DLD1 (cell line): ENCODE measurements around the gene CNPY1.
"Not testable (repeated sequence)": the region's sequence is repeated elsewhere in the genome, so short reads cannot be mapped to it uniquely, and the experiment has no call there.

Source experiments
- in situ Hi-C: cut with HindIII; loops from 2 replicates; pipeline ENCODE4 v1.10.0; 2017; ENCODE audit warnings: low sequenced_read_pairs

Gene CNPY1

DNA sequence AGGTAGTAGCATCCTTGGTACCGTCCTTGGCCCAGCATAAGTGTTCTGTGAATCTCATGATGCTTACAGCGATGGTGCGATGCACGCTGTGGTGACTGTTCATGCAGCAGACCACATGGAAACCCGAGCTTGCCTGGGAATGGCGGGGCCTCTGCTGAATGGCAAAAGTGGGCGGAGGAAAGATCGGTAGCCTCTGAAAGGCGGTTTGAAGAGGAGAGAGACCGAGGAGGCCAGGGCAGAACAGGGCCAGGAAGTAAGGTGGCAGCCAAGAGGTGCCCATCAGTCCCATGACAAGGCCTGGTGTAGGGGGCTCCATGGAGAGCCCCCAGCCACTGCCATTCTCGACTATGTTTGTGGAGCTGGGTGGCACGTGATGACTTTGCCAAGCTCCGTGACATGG is 33.2 kb upstream of the CNPY1 start:
- in situ Hi-C loops: no loop called here

GRCh38 chr7:155578016-155578415 is 31.7 kb upstream of the CNPY1 start:
- in situ Hi-C loops: no loop called here

DNA sequence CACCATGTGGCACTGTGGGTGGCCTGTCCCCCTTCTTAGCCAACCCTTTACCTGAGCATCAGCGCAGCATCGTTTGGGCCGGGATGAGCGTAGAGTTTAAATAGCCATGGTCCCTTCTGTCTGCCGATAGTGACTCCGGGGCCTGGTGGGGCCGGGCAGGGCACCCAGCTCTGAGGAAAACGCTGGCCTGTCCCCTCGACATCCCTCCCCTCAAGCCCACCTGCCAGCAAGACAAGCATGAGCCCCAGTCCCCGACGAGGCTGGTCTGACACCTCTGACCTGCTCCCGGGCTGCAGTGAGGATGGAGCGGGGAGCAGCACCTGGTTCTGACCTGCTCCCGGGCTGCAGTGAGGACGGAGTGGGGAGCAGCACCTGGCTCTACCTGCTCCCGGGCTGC is 31.1 kb upstream of the CNPY1 start:
- in situ Hi-C loops: no loop called here

DNA sequence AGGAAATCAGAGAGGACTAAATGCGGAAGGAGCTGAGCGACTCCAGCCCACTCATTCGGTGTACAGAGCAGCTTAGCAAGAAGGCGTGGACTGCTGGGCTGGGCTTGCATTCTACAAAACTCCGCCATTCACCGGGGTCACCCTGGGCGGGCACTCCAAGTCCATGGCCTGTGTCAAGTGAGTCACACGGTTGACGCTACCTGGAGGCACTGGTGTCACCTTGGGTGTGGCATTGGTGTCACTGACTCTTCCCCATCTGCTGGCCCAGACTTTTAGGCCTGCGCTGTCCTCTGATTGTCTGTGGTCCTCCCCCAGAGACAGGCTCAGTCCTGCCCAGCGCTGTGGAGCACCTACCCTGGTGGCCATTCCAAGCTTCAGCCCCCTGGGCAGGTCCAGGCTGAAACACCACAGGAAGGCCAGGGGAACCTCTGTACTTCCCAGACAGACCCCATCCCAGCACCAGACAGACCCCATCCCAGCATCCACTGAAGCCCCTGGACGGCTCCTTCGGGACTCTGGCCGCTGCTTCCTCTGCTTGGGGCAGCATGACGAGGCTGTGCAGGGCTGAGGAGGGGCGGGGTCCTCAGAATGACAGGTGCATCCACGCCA is 30.6 kb upstream of the CNPY1 start:
- in situ Hi-C loops: no loop called here

GRCh38 chr7:155576416-155576815 is 30.1 kb upstream of the CNPY1 start:
- in situ Hi-C loops: no loop called here

GRCh38 chr7:155574556-155575290 is 28.4 kb upstream of the CNPY1 start:
- in situ Hi-C loops: no loop called here

DNA sequence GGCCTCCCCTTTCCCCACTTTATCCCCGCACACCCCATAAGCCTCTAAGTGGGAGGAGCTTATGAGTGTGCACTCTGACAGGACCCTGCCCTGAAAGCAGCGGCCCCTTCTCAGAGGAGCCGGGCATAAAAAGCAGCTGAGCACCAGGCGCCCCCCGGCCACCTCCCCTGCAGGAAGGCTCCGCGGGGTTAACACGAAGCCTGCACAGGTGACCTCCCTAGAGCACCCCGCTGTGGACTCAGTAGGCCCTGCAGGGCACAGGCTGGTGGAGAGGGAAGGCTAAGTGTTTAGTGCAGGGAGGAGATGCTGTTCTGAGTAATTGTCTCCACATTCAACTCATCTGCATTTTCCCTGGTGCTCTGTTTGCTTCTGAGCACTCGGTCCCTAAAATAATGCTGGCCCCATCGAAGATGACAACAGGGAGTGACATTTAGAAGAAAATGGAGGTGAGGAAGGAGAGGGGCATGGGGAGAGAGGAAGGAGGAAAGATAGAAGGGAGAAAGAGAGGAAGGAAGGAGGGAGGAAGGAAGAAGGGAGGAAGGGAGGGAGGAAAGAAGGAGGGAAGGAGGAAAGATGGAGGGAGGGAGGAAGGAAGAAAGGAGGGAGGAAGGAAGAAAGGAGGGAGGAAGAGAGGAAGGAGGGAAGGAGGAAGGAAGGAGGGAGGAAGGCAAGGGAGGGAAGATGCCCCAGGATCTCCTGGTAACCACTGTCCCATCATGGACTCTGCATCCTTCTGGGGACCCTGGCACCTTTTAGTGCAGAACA is 25.4 kb upstream of the CNPY1 start:
- in situ Hi-C loops: no loop called here

GRCh38 chr7:155570991-155571390 is 24.6 kb upstream of the CNPY1 start:
- in situ Hi-C loops: no loop called here

DNA sequence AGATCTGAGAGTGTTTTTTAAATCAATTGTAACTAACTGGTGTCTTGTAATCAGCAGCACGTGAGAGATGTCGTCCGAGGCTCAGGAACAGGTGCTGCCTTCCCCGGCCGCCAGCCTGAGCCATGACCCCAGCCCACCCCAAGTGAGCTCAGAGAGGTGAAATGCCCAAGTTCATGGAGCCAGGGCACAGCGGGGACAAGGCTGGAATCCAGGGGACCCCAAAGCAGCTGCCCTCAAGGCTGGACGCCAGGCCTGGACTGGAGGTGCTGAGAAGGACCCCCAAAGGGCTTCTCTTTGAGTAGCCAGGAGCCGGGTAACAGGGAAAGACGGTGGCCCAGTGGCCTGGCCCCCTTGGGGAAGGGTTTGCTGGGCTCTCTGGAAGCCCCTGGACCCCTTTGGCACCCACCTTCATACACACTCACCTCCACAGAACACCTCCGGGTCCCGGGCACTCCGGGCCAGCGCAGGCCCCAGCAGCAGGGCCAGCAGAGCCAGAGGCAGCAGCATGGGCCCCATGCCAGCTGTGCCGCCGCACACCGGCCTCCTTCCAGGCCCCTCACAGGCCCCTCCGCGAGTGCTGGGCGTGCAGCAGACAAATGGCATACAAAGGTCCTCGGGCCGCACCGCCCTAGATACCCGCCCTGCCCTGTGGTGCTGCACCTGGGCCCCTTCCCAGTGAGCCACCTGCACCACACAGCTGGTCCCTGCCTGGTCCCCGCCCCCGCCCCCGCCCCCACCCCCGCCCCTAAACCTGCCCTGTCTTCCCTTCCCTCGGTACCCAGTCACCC is 24.0 kb upstream of the CNPY1 start:
- in situ Hi-C loops: no loop called here

DNA sequence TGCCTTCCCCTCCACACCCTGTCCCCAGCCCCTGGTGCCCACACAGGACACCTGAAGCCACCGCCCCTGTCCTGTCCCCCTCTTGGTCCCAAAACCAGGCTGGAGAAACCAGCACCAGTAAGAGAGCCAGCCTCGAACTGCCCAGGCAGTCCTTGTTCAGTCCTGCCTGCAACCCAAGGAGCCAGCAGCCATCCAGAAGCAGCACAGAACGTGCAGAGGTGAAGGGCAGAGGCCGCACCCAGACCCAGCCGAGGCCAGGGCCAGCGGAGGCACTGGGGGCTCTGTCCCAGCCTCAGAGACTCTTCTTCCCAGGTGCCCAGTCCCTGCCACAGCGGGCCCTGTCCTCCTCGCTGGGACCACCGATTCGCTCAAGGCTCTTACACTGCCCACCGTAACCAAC is 23.3 kb upstream of the CNPY1 start:
- in situ Hi-C loops: no loop called here

DNA sequence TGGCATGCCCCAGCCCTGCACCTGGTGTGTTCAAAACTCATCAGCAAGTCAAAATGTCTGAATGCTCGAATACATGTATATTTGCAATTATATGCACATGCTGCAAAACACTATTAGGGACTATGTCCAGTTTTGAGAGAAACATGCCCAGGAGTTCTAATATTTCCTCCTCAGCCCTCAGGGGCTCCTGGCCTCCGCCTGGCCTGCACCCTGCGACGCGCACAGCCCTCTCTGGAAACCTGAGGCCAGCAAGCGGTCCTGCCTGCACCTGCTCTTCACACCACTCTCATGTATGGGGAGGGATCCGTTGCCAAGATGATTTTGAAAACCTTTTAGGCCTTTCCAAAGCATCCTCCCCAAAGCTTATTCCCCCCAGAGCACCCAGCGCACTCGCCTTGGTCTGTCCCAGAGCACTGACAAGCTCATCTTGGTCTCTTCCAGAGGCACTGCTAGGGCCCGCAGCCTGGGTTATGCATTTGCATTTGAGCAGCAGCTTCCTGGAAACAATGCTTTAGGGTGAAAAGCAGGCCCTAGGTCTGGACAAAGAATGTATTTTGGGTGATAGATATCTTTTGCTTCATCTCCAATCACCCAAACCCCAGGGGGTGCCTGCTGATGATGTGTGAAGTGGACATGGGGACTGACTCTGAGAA is 22.6 kb upstream of the CNPY1 start:
- in situ Hi-C loops: no loop called here

DNA sequence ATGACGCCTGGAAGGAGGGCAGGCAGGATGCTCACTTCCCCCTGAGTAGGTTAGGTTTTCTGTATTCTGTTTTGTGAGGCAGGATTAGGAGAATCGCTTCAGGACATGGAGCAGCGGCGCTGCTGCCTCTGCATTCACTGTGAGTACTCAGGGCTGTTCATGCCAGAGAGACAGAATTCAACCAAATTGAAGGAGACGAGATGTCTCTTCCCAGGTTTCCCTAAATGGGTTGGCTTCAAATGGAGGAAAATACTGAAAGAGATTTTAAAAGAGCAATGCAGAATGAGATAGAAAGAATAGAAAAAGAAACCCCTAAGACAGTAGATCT is 21.9 kb upstream of the CNPY1 start:
- in situ Hi-C loops: no loop called here

DNA sequence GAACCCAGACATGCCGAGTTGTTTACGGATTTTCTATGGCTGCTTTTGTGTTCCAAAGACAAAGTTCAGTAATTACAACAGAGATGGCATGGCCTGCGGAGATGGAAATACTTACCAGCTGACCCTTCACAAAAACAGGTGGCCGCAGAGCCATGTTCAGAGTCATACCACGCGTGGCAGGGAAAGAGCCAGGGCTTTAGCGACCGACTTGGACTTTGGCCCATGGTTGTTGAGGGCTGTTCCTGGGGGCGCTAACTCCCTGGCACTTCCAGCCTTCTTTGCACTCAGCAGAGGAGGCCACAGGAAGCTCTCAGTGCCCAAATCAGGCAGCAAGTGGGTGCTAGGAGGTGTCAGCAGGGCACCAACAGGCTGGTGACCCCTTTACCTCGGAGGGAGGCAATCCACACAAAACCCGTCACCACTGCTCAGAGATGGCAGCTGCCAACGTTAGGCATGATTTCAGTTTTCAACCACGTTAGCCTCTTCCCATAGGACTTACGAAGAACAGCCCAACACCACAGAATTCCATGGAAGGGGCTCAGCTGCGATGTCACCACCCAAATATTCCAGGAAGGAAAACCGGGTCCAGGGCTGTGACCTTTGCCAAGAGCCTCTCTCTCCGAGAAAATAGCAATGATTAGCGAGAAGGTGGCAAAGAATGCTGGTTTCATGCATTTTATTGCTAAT is 21.4 kb upstream of the CNPY1 start:
- in situ Hi-C loops: no loop called here

- in situ Hi-C loops: no loop called here
These were observed 19.9 kb upstream of the CNPY1 start for GRCh38 chr7:155566011-155566836.

GRCh38 chr7:155565596-155565995 is 19.2 kb upstream of the CNPY1 start:
- in situ Hi-C loops: no loop called here

GRCh38 chr7:155562976-155563375 is 16.6 kb upstream of the CNPY1 start:
- in situ Hi-C loops: not testable (repeated sequence)

GRCh38 chr7:155562106-155562505 is 15.7 kb upstream of the CNPY1 start:
- in situ Hi-C loops: no loop called here

DNA sequence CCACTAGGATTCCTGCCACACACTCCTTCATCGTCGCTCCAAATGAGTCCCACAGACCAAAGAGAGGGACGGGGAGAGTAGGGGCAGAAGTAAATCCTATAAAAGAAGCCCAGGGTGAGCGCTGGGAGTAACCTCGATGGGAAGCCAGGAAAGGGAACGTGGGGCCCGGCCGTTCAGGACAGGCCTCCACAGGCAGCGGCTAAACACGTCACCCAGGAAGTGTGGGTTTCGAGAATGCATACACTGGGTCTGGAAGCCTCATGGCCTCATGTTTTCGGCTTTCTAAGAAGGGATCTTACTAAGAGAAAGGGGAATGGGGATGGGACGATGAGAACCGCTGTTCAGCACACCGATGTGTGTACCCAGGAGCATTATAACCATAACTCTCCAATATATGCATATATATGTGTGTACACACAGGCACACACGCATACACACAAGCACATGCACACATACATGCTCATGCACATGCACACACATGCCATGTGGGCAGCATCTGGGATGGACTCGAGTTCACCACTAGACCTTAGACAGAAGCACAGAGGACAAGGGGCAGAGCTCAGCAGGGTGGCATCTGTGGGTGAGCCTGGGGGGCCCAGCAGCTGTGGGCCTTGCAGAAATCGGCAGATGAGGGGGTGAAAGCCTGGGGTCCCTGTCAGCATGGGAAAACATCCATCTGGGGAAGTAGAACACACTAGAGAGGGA is 14.8 kb upstream of the CNPY1 start:
- in situ Hi-C loops: no loop called here
